Thyroid gland (tissue), 4 donors: Measurements from ENCODE around the gene MED19. TPM values are rescaled to one million over a fixed set of nuclear protein-coding genes. Genes with fewer than 3 reads are reported as not detected.

Source experiments
- DNase-seq, 2 donors: peaks; one replicate each; pipeline ENCODE4 v3.0.0-alpha.2; 2019
- H3K27ac ChIP-seq, 3 donors: fragments of 200-600 bp; sonication (generic); 1 replicate in 2 of 3; 2 replicates in 1 of 3; pipeline ENCODE4 v1.5.1; 2016 to 2019; ENCODE audit warnings: mild to moderate bottlenecking in 1 of 3, moderate library complexity in 1 of 3
- H3K27me3 ChIP-seq: fragments of 200-600 bp; sonication (generic); one replicate; pipeline ENCODE4 v1.5.1; 2019
- H3K36me3 ChIP-seq, 2 donors: fragments of 200-600 bp; sonication (generic); one replicate each; pipeline ENCODE4 v1.5.1; 2016 to 2019
- H3K4me1 ChIP-seq, 2 donors: fragments of 200-600 bp; sonication (generic); one replicate each; pipeline ENCODE4 v1.5.1; 2017 to 2019
- H3K4me3 ChIP-seq, 3 donors: fragments of 200-600 bp; sonication (generic); replicated peaks in 1 of 3; 1 replicate in 2 of 3; 2 replicates in 1 of 3; pipeline ENCODE4 v1.5.1; 2016; ENCODE audit warnings: mild to moderate bottlenecking in 1 of 3
- H3K9me3 ChIP-seq: fragments of 200-600 bp; sonication (generic); one replicate; pipeline ENCODE4 v1.5.1; 2017
- CTCF ChIP-seq, 6 experiments: fragments of 200-600 bp in 3 of 6; fragments of 450-650 bp in 3 of 6; sonication (generic) in 3 of 6; IDR thresholded peaks; one replicate each; pipeline ENCODE4 v1.5.1; 2016 to 2019; ENCODE audit warnings: antibody characterized with exemption in 6 of 6, mild to moderate bottlenecking in 2 of 6, inconsistent platforms in 1 of 6, moderate library complexity in 1 of 6
- POLR2A ChIP-seq, 2 donors: fragments of 450-650 bp; IDR thresholded peaks; one replicate each; pipeline ENCODE4 v1.6.1; 2017; ENCODE audit warnings: antibody characterized with exemption in 2 of 2, mild to moderate bottlenecking in 2 of 2, moderate library complexity in 1 of 2
- WGBS, 2 donors: methylation state at CpG; one replicate each; pipeline ENCODE4 v1.1.5; 2017; 5-methylcytosine and 5-hydroxymethylcytosine counted together
- intact Hi-C: fragments of 100-400 bp; cut with DNase I; formaldehyde crosslinking; loops from one replicate; pipeline ENCODE4 v1.15.1; 2023
- total RNA-seq, 4 donors: library from RNA; depleted of rRNA; stranded (reverse); fragments of >200 nt; gene quantifications; one replicate each; pipeline ENCODE4 v1.2.3, GENCODE V29; 2016

MED19 gene
- total RNA-seq, 4 donors from 2014 or later = 24.6 to 38.1 (median 35.6) TPM

DNA sequence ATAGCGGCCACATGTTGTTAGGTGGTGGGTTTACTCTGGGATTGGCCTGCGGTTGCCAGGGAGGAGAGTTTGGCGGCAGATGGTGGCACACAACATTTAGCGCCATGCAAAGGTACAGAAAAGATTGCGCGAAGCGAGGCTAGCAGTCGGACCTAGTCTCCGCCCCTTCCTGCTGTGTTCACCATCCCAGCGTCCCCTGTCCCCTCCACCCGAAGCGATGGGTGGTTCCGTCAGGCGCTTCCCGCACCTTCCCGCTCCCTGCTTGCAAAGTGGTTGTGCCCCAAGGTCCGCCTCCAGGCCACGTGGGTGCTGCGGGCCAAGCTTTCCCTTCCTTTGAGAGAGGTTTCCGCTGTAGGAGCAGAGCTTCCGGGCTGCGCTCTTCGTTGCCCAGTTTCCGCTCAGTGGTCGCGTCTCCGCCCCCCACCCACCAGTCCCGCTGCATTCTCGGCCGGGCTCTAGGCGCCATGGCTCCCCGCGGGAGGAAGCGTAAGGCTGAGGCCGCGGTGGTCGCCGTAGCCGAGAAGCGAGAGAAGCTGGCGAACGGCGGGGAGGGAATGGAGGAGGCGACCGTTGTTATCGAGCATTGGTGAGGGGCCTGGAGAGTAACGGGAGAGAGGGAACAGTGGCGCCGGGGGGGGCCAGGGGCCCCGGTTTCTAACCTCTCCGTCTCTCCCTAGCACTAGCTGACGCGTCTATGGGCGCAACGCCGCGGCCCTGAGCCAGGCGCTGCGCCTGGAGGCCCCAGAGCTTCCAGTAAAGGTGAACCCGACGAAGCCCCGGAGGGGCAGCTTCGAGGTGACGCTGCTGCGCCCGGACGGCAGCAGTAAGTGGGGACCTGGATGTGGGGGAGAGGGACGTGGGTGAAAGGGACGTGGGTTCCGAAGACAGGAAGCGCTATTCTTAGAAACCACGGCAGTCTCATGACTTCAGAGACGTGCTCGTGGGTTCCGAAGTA, 29.4 kb upstream of the MED19 start, which contains the start of gene SELENOH:
Gene SELENOH, plus strand, starts transcription at position 360 of the 955 bp plus-strand sequence. Its CDS starts 105 bp downstream, at position 465.
- DNase-seq = peak; percentile 96 to 97
- H3K27me3 ChIP-seq = no peaks in the 10 kb centered on the region
- intact Hi-C loops = no loop called here
- peaks cover 23% of the 10 kb centered on the region in 2 donors for H3K36me3 ChIP-seq
- H3K9me3 ChIP-seq = no peaks in the 10 kb centered on the region
- TF ChIP-seq POLR2A (IDR thresholded peaks at IDR 0.05) (peak in 1 of 2 donors; percentile 87), CTCF (IDR thresholded peaks at IDR 0.05) (no peak)
- 0 to 1% methylated on average over 31 to 65 of the region's 75 CpGs for WGBS, 2 donors
- peaks cover 19 to 27% of the 10 kb centered on the region in 2 donors for H3K4me1 ChIP-seq
- peak within 1 kb of the TSS; percentile 46 to 96 (median 94) for H3K4me3 ChIP-seq
- H3K27ac ChIP-seq = peak within 1 kb of the TSS; percentile 85 to 94 (median 85)

- no peak for DNase-seq
- Histone ChIP-seq H3K4me3 (no peak overlapping the region), H3K9me3 (no peaks in the 10 kb centered on the region), H3K36me3 (peaks cover 7 to 12% of the 10 kb centered on the region in 2 donors), H3K4me1 (no peaks in the 10 kb centered on the region), H3K27me3 (no peaks in the 10 kb centered on the region), H3K27ac (no peak overlapping the region)
- intact Hi-C loops = no loop called here
- 79 to 86% methylated on average over 3 of the region's 3 CpGs for WGBS, 2 donors
- TF ChIP-seq POLR2A (IDR thresholded peaks at IDR 0.05) (no peak), CTCF (IDR thresholded peaks at IDR 0.05) (no peak)
Observed at GRCh38 chr11:57735619-57736298, 23.7 kb upstream of the MED19 start.

GRCh38 chr11:57732661-57733060, 20.6 kb upstream of the MED19 start:
- H3K9me3 ChIP-seq = no peaks in the 10 kb centered on the region
- peaks cover 0 to under 1% of the 10 kb centered on the region in 2 donors for H3K36me3 ChIP-seq
- intact Hi-C loops = no loop called here
- H3K27me3 ChIP-seq = no peaks in the 10 kb centered on the region
- DNase-seq = no peak
- H3K4me1 ChIP-seq = no peaks in the 10 kb centered on the region
- H3K27ac ChIP-seq = no peak overlapping the region
- 100% methylated on average over 1 of the region's 1 CpG for WGBS, 2 donors
- no peak for TF ChIP-seq CTCF (IDR thresholded peaks at IDR 0.05)
- no peak overlapping the region for H3K4me3 ChIP-seq

DNA sequence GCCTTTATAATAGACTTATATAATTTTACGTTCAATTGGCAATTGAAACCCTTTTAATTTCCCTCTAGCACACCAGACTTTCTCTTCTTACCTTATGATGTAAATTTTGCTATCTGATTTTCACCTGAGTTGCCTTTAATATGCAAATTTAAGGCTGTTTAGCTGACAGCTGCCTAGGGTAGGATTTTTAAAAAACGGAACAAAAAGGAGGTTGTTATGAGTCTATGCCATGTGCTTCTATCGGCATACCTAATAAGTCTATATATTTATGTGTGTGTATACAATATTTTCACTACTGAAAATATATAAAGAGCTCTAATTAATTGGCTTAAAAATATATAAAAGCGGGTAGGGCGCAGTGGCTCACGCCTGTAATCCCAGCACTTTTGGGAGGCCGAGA, 17.5 kb upstream of the MED19 start:
- Histone ChIP-seq H3K9me3 (no peaks in the 10 kb centered on the region), H3K36me3 (no peaks in the 10 kb centered on the region)

More for the DNA sequence above, 17.5 kb upstream of the MED19 start:
- no peak overlapping the region for H3K4me3 ChIP-seq
- no peaks in the 10 kb centered on the region for H3K27me3 ChIP-seq
- H3K4me1 ChIP-seq = no peaks in the 10 kb centered on the region
- WGBS, 2 donors = 94 to 96% methylated on average over 7 of the region's 7 CpGs
- DNase-seq = no peak
- intact Hi-C loops = no loop called here
- H3K27ac ChIP-seq = no peak overlapping the region
- TF ChIP-seq CTCF (IDR thresholded peaks at IDR 0.05) (no peak), POLR2A (IDR thresholded peaks at IDR 0.05) (no peak)
